Calu3 (cell line): ENCODE results near the gene B3GAT3. TPM values are rescaled to one million over a fixed set of nuclear protein-coding genes. Genes with fewer than 3 reads are reported as not detected.

Experiments
- BruUV-seq: library from RNA; stranded (reverse); fragments of 400-500 nt; replicated peaks from 2 replicates; lab custom pipeline; 2021; lab: Mats Ljungman, UMichigan
- CTCF ChIA-PET: fragments of 300-600 bp; sonication (Branson Sonifier 250); formaldehyde crosslinking; loops from one replicate; lab custom pipeline; 2022; ENCODE audit warnings: antibody characterized with exemption; lab: Charles Lee
- DNase-seq: peaks from one replicate; pipeline ENCODE4 v3.0.0; 2022
- H3K27ac Mint-ChIP-seq: one replicate; pipeline ENCODE4 v1.8.0; 2022; ENCODE audit warnings: mixed read lengths; ENCODE audit not compliant: unreplicated experiment
- H3K27me3 Mint-ChIP-seq: one replicate; pipeline ENCODE4 v1.8.0; 2022; ENCODE audit warnings: mixed read lengths; ENCODE audit not compliant: unreplicated experiment
- H3K36me3 Mint-ChIP-seq: one replicate; pipeline ENCODE4 v1.8.0; 2022; ENCODE audit warnings: mild to moderate bottlenecking, moderate library complexity, mixed read lengths; ENCODE audit not compliant: insufficient read depth, unreplicated experiment
- H3K4me1 Mint-ChIP-seq: one replicate; pipeline ENCODE4 v1.8.0; 2022; ENCODE audit warnings: mild to moderate bottlenecking, low read depth, mixed read lengths; ENCODE audit not compliant: unreplicated experiment
- H3K4me3 Mint-ChIP-seq: one replicate; pipeline ENCODE4 v1.8.0; 2022; ENCODE audit warnings: mild to moderate bottlenecking, low read depth, moderate library complexity, mixed read lengths; ENCODE audit not compliant: unreplicated experiment
- H3K9me3 Mint-ChIP-seq: one replicate; pipeline ENCODE4 v1.8.0; 2022; ENCODE audit warnings: low read depth, mixed read lengths; ENCODE audit not compliant: unreplicated experiment
- CTCF ChIP-seq: fragments of 200-600 bp; IDR thresholded peaks from one replicate; pipeline ENCODE4 v1.8.0; 2022; ENCODE audit warnings: antibody characterized with exemption; ENCODE audit not compliant: unreplicated experiment
- intact Hi-C: fragments of 100-400 bp; cut with micrococcal nuclease; formaldehyde crosslinking; loops from one replicate; pipeline ENCODE4 v1.10.0; 2022; ENCODE audit not compliant: unreplicated experiment
- total RNA-seq: library from RNA; stranded (reverse); gene quantifications from 2 replicates; pipeline ENCODE4 v1.2.3, GENCODE V29; 2022

B3GAT3 gene
- total RNA-seq, 1 experiment from 2014 or later = 31.5 TPM

DNA sequence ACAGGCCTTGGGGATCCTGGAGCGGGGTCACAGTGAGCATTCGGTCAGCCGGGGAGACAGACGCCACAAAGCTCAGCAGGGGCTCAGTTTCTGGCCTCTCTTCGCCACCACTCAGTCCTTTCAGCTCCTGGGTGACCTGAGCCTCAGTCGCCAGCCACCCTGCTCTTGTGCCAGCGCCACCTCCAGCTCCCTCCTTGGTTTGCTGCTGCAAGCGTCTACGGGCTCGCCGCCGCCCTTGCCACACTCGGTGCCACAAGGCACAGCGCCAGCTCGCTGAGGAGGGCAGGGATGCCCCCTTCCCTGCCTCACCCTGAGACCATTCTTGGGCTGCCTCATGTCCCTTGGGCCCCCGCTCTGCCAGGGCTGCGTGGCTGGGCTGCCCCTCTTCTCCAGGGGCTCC lies 46.6 kb downstream of the B3GAT3 start:
- no peak for TF ChIP-seq CTCF
- intact Hi-C loops = no loop called here
- Mint-ChIP-seq H3K27me3 (no peaks in the 10 kb centered on the region), H3K9me3 (no peaks in the 10 kb centered on the region), H3K27ac (peak overlapping the region; percentile 99), H3K4me1 (peaks cover 51% of the 10 kb centered on the region), H3K36me3 (peaks cover 71% of the 10 kb centered on the region), H3K4me3 (peak overlapping the region; percentile 96)
- BruUV-seq = no TSS peak
- CTCF ChIA-PET = interaction anchor here (1.3 kb wide), 1 partner anchor 30 kb away, joined by 3 read pairs; no protein-coding TSS in a partner anchor
- no peak for DNase-seq

- CTCF ChIA-PET = interaction anchor here (0.6 to 2.4 kb wide), 9 partner anchors 9 to 181 kb away, joined by 3 to 14 read pairs (median 4); partner anchors contain the start of genes C11orf98, CSKMT and TUT1
Measured at GRCh38 chr11:62574363-62575071, 47.3 kb downstream of the B3GAT3 start.

GRCh38 chr11:62573592-62574362 lies 48.0 kb downstream of the B3GAT3 start, which contains the start of gene EEF1G:
Gene EEF1G, minus strand, starts transcription at chr11:62573891. Its CDS starts 49 bp downstream, at chr11:62573842.
- peaks cover 78% of the 10 kb centered on the region for H3K36me3 Mint-ChIP-seq
- intact Hi-C loops = no loop called here
- no peak for TF ChIP-seq CTCF
- H3K27ac Mint-ChIP-seq = peak within 1 kb of the TSS; percentile 99
- CTCF ChIA-PET = interaction anchor here (0.6 to 2.4 kb wide), 13 partner anchors 8 to 426 kb away, joined by 3 to 14 read pairs (median 3); partner anchors contain the start of genes C11orf98, CSKMT, HNRNPUL2 and TUT1
- BruUV-seq = no TSS peak
- peaks cover 51% of the 10 kb centered on the region for H3K4me1 Mint-ChIP-seq
- no peaks in the 10 kb centered on the region for H3K9me3 Mint-ChIP-seq
- peak; percentile 98 for DNase-seq
- no peaks in the 10 kb centered on the region for H3K27me3 Mint-ChIP-seq
- peak within 1 kb of the TSS; percentile 96 for H3K4me3 Mint-ChIP-seq

More at GRCh38 chr11:62574363-62575071, 47.3 kb downstream of the B3GAT3 start:
- H3K9me3 Mint-ChIP-seq = no peaks in the 10 kb centered on the region
- H3K27me3 Mint-ChIP-seq = no peaks in the 10 kb centered on the region
- peak; percentile 38 for DNase-seq
- H3K4me1 Mint-ChIP-seq = peaks cover 51% of the 10 kb centered on the region
- peaks cover 74% of the 10 kb centered on the region for H3K36me3 Mint-ChIP-seq
- BruUV-seq = TSS peak; percentile 88
- TF ChIP-seq CTCF = no peak
- intact Hi-C loops = no loop called here
- peak overlapping the region; percentile 96 for H3K4me3 Mint-ChIP-seq
- H3K27ac Mint-ChIP-seq = peak overlapping the region; percentile 99

DNA sequence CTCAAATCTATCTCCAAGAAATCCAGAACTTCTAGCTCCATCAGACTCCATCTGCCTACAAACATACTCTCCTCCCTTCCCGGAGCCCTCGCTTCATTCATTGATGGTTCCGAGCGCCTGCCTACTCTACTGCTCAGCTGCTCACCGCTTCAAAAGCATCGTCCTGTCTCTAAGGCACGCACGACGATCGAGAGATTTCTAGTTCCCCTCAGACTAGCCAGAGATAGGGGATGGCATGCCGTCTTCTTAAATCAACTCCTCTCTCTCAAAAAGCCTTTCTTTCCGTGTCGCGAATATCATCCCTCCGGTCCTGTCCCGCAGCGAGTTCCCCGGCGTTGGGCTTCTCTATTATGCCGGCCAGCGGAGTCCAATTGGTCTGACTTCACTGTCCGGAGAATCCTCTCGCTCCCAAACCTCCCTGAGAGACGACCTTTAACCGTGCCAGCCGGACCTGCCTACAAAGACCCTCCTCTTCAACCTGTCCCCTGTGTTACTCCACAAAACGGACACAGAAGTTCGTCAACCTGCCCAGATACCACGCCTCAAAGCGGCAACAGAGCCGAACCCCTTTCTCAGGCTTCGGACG lies 48.7 kb downstream of the B3GAT3 start:
- peaks cover 51% of the 10 kb centered on the region for H3K4me1 Mint-ChIP-seq
- intact Hi-C loops = no loop called here
- no peak for DNase-seq
- no peaks in the 10 kb centered on the region for H3K27me3 Mint-ChIP-seq
- TF ChIP-seq CTCF = no peak
- CTCF ChIA-PET = interaction anchor here (0.6 to 2.4 kb wide), 10 partner anchors 8 to 425 kb away, joined by 3 to 14 read pairs (median 3); partner anchors contain the start of genes C11orf98, CSKMT, HNRNPUL2 and TUT1
- H3K36me3 Mint-ChIP-seq = peaks cover 78% of the 10 kb centered on the region
- peak overlapping the region; percentile 99 for H3K27ac Mint-ChIP-seq
- H3K9me3 Mint-ChIP-seq = no peaks in the 10 kb centered on the region
- TSS peak; percentile 53 for BruUV-seq
- H3K4me3 Mint-ChIP-seq = peak overlapping the region; percentile 96
